ENCODE measurements around the gene KRTAP4-6. TPM values are rescaled to one million over a fixed set of nuclear protein-coding genes. Genes with fewer than 3 reads are reported as not detected.
"Not testable (repeated sequence)": the region's sequence is repeated elsewhere in the genome, so short reads cannot be mapped to it uniquely, and the experiment has no call there.

KRTAP4-6 gene
- total and polyA plus RNA-seq, 2 of the 13 experiments (the other 11 are each of a cell fraction or from before 2014, with no cell fraction given): not detected

DNA sequence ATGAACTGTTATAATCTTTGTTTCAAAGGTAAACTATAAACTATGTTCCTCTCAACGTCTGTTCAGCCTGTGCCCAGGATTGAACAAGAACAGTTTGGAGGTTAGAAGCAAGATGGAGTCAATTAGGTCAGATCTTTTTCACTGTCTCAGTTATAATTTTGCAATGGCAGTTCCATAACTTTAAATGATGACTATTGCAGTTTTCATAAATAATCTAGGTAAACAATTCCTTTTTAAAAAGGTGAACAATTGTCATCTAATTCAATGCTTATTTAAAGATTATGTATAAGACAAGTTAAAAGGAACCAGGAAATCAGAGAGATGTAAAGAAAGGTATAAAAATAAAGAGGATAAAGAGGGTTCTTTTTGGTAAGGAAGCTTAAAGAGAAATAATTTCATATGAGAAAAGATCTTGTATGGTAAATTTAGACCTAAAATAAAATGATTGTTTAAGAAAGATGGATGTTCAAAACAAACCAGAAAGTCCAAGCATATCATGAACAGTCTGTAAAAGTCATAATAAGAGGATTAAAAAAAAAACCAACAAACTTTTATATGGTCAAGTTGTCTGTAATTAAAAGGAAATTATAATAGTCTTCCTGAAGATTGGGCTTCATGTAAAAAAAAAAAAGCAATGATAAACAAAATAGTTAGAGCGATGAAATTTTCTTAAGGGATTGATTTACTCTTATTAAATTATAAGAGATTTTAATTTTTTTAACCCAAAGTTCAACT, 29.0 kb downstream of the KRTAP4-6 start:
- Histone ChIP-seq H3K9ac (ENCODE audit: insufficient read depth, low read depth, low read length) (no peak overlapping the region), H3K4me3 (replicated peaks in 1 of 3; ENCODE audit: insufficient read depth in 1 of 3, low read depth in 2 of 3, low read length in 3 of 3) (no peak overlapping the region), H3K36me3 (replicated peaks in 1 of 2; ENCODE audit: control insufficient read depth in 1 of 2, insufficient read depth in 2 of 2, low read length in 2 of 2) (no peaks in the 10 kb centered on the region), H2AFZ (ENCODE audit: low read length) (no peak overlapping the region), H3K4me2 (ENCODE audit: low read depth, low read length) (no peak overlapping the region), H3K9me3 (ENCODE audit: low read length) (peaks cover 7% of the 10 kb centered on the region), H3K27ac (ENCODE audit: extremely low read length, insufficient read depth, low read length) (no peak overlapping the region), H3K79me2 (ENCODE audit: insufficient read depth, low read length) (no peaks in the 10 kb centered on the region), H3K27me3 (ENCODE audit: control insufficient read depth in 1 of 2, insufficient read depth in 2 of 2, low read length in 2 of 2) (peaks cover 4% of the 10 kb centered on the region in 2 experiments; a peak in 3 of 5 replicates), H3K4me1 (ENCODE audit: insufficient read depth, low read length) (no peaks in the 10 kb centered on the region), H4K20me1 (ENCODE audit: insufficient read depth, low read length) (no peaks in the 10 kb centered on the region)
- intact Hi-C loops (cut with micrococcal nuclease; ENCODE audit: unreplicated experiment) (no loop called here), in situ Hi-C loops (cut with HindIII; ENCODE audit: extremely low pct_ligation_motif_present, low pct_unique_long_range_greater_than_20kb) (no loop called here)
- ATAC-seq: no peak
- no peak for TF ChIP-seq ESRRA (CRISPR knock-in tag; IDR thresholded peaks at IDR 0.05; ENCODE audit: low read depth)
- TF ChIP-seq ZNF256 (CRISPR knock-in tag; conservative IDR thresholded peaks at IDR 0.05): no peak
- peak; percentile 36 to 78; a peak in 3 of 4 replicates for TF ChIP-seq MAFK (conservative IDR thresholded peaks at IDR 0.05 in 1 of 2, IDR thresholded peaks at IDR 0.05 in 1 of 2; ENCODE audit: low read length in 2 of 2)
- no peak for TF ChIP-seq SAP130 (CRISPR knock-in tag; IDR thresholded peaks at IDR 0.05; ENCODE audit: low read depth)
- TF ChIP-seq MAFF (IDR thresholded peaks at IDR 0.05; ENCODE audit: low read depth, low read length): peak; percentile 68
- no peak for TF ChIP-seq ZIK1 (CRISPR knock-in tag; IDR thresholded peaks at IDR 0.05; ENCODE audit: borderline replicate concordance, low read depth)
- no TSS peak for BruUV-seq (replicated peaks)
- FAIRE-seq: no peak
- ChIA-PET CTCF (ENCODE audit: low intra/inter-chr PET ratio, low total read pairs) (no interaction called here), POLR2A (no interaction called here)
- WGBS (ENCODE audit: low lambda C conversion rate): 44% methylated on average over 2 of the region's 2 CpGs
- DNase-seq (ENCODE audit: low spot score): no peak

DNA sequence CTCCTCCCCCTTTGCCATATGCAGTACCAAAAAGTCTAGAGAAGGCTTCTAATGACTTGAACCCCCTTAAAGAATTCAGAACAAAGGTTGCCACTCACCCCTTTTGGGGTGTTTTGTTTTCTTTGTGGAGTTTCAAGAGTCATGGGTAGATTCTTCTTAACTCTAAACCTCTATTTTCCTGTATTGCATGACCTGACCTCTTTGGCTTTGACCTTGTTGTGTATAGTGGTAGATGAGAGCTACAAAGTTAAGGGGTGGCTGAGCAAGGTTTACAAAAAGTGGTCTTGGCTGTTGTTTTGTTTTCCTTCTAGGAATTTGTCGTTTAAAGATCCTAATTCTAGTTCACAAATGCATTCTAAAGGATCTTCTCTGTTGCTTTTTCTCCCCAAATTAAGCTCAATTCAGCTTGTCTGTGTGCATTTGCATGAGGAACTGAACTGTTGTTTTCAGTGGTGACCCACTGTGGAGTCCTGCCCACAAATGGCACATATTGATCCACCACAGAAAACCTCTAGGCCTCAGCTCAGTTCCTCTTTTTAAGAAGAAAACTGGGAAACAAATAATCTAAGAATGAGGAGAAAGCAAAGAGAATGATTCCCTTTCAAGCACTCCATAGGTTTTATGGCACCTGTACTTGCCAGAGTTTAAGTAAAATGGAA, 31.5 kb downstream of the KRTAP4-6 start:
- H2AFZ ChIP-seq (ENCODE audit: low read length); BruUV-seq (replicated peaks); H3K9ac ChIP-seq (ENCODE audit: insufficient read depth, low read depth, low read length); POLR2A ChIA-PET; H3K9me3 ChIP-seq (ENCODE audit: low read length); H3K27me3 ChIP-seq (ENCODE audit: control insufficient read depth in 1 of 2, insufficient read depth in 2 of 2, low read length in 2 of 2); ATAC-seq; FAIRE-seq; H3K4me1 ChIP-seq (ENCODE audit: insufficient read depth, low read length); H4K20me1 ChIP-seq (ENCODE audit: insufficient read depth, low read length); H3K27ac ChIP-seq (ENCODE audit: extremely low read length, insufficient read depth, low read length); in situ Hi-C loops (cut with HindIII; ENCODE audit: extremely low pct_ligation_motif_present, low pct_unique_long_range_greater_than_20kb); DNase-seq (ENCODE audit: low spot score); H3K4me3 ChIP-seq (replicated peaks in 1 of 3; ENCODE audit: insufficient read depth in 1 of 3, low read depth in 2 of 3, low read length in 3 of 3); H3K79me2 ChIP-seq (ENCODE audit: insufficient read depth, low read length); H3K36me3 ChIP-seq (replicated peaks in 1 of 2; ENCODE audit: control insufficient read depth in 1 of 2, insufficient read depth in 2 of 2, low read length in 2 of 2); intact Hi-C loops (cut with micrococcal nuclease; ENCODE audit: unreplicated experiment); H3K4me2 ChIP-seq (ENCODE audit: low read depth, low read length); CTCF ChIA-PET (ENCODE audit: low intra/inter-chr PET ratio, low total read pairs): not testable (repeated sequence)
- WGBS (ENCODE audit: low lambda C conversion rate): 0% methylated on average over 1 of the region's 1 CpG
